Heart left ventricle (tissue), 13 donors: ENCODE data around the gene ARFGAP1.

Experiments
- POLR2A ChIP-seq, 2 donors: fragments of 450-650 bp; IDR thresholded peaks; one replicate each; pipeline ENCODE4 v1.6.1; 2017; ENCODE audit warnings: antibody characterized with exemption in 2 of 2, mild to moderate bottlenecking in 2 of 2, moderate library complexity in 2 of 2
- TF ChIP-seq, protein P1 (sequence below), 12 donors: fragments of 200-600 bp; sonication (generic) in 4 of 12; IDR thresholded peaks; one replicate each; pipeline versions ENCODE4 v1.5.0 to v1.8.0; 2018 to 2022; ENCODE audit warnings: antibody characterized with exemption in 12 of 12, mild to moderate bottlenecking in 5 of 12
- donor health status: ischemic (EF 13 %, LVEDD 7.1; RV severe dilation, severe dysfunction).
- donor health status: DM: no; HTN: yes; CAD: no.
- donor health status: DM: no; HTN: no; CAD: no.
- donor health status: ischemic (EF 25% LVEDD 6.9; RV normal size, moderate dysfunction).
- donor health status: ischemic (EF 25% LVEDD 5.7; RV mildly dilated, moderate dysfunction).
- donor health status: ischemic (EF 35%, LVEDD 5.7; RV mildly dilated, moderate dysfunction).
- donor health status: nonischemic (EF 11% LVEDD 7.7; RV severe dilation, severe dysfunction).
- donor health status: DM: yes; HTN: yes; CAD: no.
- donor health status: PGD.
- donor health status: ischemic (EF 29% LVEDD 5.4; RV normal size, mild dysfunction).
- donor health status: nonischemic (EF 23%, LVEDD 6.1; RV moderate dilation, normal function).

GRCh38 chr20:63268256-63268655, 4.4 kb upstream of the ARFGAP1 start:
- TF ChIP-seq, protein P1, sequence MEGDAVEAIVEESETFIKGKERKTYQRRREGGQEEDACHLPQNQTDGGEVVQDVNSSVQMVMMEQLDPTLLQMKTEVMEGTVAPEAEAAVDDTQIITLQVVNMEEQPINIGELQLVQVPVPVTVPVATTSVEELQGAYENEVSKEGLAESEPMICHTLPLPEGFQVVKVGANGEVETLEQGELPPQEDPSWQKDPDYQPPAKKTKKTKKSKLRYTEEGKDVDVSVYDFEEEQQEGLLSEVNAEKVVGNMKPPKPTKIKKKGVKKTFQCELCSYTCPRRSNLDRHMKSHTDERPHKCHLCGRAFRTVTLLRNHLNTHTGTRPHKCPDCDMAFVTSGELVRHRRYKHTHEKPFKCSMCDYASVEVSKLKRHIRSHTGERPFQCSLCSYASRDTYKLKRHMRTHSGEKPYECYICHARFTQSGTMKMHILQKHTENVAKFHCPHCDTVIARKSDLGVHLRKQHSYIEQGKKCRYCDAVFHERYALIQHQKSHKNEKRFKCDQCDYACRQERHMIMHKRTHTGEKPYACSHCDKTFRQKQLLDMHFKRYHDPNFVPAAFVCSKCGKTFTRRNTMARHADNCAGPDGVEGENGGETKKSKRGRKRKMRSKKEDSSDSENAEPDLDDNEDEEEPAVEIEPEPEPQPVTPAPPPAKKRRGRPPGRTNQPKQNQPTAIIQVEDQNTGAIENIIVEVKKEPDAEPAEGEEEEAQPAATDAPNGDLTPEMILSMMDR (IDR thresholded peaks at IDR 0.05) = no peak
- no peak for TF ChIP-seq POLR2A (IDR thresholded peaks at IDR 0.05)
